Endometrium (tissue), 2 donors: ENCODE measurements around the gene MCM5.
"Not testable (repeated sequence)": the region's sequence is repeated elsewhere in the genome, so short reads cannot be mapped to it uniquely, and the experiment has no call there.

Source experiments
- FAIRE-seq: peaks from 2 replicates; lab custom pipeline; 2012; peaks lifted over from hg19 to GRCh38; lab: Jason Lieb, UNC
- donor health status: control.
- donor health status: control.

Gene MCM5

DNA sequence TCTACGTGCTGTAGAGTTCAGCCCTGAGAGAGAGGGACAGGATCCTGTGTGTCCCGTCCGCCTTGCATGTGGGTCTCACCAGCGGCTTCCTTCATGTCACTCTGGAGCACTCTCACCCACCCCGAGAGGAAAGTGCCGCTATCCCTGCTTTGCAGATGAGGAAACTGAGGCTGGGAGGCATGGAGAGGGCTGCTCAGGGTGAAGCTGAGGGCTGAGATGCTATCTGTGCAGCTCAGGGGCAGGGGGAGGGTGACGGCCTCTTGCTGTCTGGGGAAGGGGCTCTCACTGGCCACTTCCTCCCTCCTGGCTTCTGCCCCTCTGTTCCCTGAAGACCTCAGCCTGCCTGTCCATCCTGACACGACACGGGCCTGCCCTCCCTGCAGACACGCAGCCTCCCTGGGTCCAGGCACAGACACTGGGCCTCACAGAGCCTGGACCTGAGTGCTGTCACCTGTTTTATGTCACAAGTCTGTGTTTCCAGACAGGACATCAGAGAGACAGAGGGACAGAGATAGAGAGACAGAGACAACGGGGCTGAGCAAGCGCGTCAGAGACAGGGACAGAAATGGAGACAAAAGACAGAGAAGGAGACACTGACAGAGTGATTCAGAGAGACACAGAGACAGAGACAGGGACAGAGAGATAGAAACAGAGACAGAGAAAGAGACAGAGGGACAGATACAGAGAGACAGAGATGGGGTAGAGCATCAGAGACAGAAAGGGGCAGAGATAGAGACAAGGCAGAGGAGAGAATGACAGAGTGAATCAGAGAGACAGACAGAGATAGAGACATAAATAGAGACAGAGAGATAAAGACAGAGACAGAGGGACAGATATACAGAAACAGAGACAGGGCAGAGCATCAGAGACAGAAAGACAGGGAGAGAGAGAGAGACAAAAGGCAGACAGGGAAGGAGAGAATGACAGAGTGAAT is 53.1 kb downstream of the MCM5 start:
- FAIRE-seq = no peak

DNA sequence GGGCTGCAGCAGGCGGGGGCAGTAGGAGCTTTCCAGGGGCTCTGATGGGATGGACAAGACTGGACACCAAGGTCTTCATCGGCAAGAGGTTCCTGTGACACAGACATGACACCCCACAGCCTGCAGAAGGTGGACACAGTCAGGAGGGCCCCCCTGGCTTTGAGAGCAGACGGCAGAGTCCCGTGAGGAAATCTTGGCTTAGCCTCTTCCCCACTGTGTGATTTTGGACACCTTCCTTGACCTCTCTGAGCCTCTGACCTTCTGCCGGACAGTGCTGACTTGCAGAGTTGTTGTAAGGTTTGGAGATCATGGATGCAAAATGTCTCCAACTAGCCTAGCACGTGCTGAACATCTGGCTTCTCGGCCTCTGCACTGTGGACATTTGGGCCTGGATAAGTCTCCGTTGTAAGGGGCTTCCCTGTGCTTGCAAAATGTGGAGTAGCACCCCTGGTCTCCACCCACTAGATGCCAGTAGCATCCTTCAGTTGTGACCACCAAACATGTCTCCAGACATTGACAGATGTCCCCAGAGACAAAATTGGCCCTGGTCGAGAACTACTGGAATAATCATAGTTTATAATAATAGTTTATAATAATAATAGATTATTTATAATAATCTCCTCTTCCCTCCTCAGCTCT is 54.6 kb downstream of the MCM5 start:
- no peak for FAIRE-seq

DNA sequence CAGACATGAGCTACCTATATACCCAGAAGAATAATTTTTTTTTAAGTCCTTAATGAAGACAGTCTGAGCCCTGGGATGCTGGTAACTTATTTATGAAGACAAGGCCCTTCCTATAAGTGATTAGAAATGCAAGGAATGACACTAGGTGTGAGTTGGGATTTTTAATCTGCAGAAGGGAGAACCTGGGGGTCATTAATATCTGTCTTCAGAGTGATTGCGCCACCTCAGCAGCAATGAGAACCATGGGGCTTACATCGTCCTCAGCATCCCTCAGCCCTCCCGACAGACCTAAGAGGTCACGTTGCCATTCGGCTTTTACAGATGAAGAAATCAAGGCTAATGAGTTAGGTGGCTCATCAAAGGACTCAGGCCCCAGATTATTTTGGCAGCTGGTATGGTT is 55.6 kb downstream of the MCM5 start:
- FAIRE-seq = no peak

DNA sequence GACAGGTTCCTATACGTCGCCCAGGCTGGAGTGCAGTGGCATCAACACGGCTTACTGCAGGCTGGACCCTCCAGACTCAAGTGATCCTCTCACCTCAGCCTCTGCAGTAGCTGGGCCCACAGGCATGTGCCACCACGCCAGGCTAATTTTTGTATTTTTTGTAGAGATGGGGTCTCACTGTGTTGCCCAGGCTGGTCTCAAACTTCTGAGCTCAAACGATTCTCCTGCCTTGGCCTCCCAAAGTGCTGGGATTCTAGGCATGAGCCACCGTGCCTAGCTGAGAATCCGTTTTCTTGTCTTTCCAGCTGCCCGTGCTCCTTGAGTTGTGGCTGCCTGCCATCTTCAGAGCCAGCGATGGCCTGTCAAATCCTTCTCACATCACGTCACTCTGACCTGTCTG is 56.8 kb downstream of the MCM5 start:
- no peak for FAIRE-seq

DNA sequence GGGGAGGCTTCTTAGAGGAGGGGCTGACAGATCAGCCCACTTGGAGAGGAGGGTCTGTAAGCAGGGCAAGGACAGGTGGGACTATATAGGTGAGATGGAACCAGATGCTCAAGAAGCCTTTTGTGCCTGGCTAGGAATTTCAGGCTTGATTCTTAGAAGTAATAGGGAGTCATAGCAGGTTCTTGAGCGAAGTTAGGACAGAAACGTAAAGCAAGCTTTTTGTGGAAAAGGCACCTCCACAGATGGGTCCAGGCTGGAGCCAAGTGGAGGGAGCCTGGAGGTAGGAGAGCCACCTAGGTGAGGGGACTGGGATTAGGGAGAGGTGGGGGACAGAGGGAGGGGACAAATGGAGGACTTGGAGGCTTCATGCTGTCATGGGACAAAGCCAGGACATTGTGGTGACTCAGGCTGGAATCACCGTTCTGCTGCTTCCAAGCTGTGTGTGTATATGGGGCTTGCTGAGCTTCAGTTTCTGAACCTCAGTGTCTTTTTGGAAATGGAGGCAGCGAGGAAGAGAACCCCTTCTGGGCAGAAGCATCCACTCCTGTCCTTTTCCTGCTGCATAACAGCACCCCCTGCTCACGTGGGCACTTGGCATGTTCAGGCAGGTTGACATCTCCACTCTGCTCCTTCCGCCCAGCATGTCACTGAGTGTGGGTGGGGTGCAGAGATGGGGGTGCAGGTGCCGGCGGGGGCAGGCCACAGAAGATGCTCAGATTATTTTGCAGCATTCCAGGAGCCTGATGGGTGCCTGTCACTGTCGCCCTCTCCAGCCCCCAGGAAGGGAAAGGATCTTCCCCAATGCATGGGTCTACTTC is 58.0 kb downstream of the MCM5 start:
- FAIRE-seq = no peak

DNA sequence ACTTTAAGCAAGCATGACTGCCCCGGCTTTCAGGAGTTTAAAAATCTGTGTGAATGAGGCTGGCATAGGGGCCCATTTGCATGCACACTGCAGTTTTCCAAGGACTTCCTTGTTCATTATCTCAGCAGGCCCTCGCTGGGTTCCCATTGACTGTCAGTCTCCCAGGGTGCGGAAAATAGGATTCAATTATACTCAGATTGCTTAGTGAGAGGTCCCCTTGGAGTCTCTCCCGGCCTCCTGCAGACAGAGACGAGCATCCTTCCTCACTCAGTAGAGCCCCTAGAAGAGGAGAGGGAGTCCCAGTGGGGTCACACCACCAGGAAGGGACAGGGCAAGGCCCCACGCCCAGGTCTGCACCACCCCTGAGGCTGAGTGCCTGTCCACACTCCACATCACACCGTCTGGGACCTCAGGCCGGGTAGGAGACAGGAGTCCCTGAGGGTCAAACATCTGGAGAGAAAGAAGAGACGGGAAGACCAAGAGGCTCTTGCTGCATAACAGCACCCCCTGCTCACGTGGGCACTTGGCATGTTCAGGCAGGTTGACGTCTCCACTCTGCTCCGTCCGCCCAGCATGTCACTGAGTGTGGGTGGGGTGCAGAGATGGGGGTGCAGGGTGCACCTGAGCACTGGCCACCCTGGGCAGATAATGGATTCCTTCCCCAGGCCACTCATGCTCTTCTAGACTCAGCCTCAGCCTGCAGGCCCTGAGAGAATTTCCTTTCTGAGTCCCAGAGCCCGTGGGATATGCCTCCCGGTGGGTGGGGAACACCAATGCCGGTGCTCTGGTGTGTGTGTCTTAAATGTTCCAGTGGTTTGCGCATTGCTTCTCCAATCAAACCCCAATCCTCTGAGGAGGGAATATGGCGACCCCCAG is 58.8 kb downstream of the MCM5 start:
- FAIRE-seq = no peak

DNA sequence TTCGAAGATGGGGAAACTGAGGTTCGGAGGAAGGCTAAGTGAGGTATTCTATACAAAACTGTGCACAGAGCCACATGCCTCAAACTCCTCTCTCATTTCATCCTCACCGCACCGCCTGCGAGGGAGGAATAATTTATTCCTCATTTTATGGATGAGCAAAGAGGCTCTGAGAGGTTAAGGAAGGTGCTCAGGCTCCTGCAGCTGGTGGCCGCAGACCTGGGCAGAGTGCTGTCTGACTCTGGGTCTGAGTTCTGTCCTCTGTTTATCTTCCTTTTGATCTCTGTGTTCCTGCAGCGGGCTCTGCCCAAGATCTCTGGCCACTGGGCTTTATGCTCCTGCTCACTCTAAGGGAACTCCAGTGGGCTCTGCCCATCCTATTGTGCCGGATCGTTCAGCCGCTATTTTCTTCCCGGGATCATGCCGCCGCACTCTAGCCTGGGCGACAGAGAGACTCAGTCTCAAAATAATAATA is 59.5 kb downstream of the MCM5 start:
- no peak for FAIRE-seq

DNA sequence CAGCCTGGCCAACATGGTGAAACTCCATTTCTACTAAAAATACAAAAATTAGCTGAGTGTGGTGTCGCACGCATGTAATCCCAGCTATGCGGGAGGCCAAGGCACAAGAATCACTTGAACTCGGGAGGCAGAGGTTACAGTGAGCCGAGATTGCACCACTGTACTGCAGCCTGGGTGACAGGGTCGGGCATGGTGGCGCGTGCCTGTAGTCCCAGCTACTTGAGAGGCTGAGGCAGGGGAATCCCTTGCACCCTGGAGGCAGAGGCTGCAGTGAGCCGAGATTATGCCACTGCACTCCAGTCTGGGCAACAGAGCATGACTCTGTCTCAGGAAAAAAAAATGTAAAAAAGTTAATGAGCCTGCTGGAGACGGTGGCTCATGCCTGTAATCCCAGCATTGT is 60.0 kb downstream of the MCM5 start:
- FAIRE-seq = not testable (repeated sequence)

DNA sequence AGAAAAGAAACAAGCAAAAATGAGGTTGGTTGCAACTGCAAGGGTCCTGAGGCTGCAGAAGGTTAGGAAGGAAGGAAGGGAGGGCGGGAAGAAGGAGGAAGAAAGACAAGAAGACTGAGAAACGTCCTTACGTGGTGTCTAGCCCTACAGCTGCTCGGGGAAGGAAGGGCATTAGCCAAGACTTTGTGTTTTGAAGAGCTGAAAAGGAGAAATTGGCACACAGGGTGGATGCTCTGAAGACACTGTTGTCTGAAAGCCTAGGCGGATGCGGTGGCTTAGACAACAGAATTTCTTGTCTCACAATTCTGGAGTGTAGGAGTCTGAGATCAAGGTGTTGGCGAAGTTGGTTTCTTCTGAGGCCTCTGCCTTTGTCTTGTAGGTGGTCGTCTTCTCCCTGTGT is 60.7 kb downstream of the MCM5 start:
- no peak for FAIRE-seq

DNA sequence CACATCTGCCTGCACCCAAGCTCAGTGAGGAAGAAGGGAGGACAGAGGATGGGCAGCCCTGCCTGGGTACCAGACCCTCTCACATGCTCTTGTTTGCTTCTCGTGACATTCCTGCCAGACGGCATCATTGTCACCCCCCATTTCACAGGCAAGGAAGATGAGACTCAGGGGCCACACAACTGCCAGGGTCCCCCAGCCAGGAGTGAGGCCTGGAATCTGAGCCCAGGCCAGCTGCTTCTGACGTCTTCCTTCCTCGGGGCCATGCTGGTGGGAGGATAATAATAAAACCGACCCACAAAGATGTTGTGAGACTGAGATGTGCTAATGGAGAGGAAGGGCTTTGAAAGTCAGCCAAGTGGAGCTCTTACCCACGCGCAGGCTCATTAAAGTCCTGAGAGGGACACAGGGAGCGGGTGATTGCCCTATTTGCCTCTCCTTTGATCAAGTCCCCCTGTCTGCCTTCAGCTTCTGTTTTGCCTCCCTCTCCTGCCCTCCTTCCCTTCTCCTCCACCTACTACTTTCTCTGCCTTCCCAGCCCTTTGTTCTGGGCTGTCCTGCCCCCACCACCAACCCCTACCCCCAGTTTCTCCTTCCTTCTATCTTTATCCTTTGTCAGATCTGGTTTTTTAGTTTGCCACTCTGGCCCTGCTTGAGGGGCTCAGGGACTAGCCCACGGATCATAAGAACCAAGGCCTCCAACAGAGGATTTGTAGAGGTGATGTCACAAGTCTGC is 62.7 kb downstream of the MCM5 start:
- FAIRE-seq = no peak

DNA sequence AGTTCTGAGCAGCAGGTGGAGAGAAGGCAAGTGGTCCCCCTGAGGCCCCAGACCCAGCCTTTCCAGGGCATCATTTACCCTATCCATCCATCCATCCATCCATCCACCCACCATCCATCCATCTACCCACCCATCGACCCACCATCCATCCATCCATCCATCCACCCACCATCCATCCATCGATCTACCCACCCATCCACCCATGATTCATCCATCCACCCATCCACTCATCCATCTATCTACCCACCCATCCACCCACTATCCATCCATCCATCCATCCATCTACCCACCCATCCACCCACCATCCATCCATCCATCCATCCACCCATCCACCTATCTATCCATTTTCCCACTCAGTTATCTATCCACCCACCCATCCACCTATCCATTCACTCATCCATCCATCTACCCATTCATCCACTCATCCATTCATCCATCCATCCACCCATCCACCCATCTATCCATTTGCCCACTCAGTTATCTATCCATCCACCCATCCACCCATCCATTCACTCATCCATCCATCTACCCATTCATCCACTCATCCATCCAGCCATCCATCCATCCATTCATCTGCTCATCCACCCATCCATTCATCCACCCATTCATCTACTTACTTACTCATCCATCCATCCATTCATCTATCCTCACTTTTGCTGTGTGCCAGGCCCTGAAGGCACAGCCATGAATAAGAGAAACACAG is 63.4 kb downstream of the MCM5 start:
- FAIRE-seq = no peak

DNA sequence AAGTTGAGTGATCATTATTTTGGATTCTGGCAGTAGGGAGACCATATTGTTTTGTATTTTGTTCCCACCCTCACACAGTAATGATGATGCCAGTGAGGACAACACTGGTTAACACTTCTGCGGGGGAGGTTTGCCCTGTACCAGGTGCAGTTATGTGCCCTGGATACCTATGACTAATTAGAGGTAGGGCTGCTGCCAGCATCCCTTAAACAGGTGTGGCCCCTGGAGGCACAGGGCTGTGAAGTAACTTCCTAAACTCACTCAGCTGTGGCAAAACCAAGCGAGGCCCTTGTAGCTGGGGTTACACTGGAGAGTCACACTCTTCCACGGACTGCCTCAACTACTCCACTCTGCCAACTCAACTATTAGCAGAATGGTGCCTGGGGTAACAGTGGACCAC is 64.5 kb downstream of the MCM5 start:
- FAIRE-seq = no peak

DNA sequence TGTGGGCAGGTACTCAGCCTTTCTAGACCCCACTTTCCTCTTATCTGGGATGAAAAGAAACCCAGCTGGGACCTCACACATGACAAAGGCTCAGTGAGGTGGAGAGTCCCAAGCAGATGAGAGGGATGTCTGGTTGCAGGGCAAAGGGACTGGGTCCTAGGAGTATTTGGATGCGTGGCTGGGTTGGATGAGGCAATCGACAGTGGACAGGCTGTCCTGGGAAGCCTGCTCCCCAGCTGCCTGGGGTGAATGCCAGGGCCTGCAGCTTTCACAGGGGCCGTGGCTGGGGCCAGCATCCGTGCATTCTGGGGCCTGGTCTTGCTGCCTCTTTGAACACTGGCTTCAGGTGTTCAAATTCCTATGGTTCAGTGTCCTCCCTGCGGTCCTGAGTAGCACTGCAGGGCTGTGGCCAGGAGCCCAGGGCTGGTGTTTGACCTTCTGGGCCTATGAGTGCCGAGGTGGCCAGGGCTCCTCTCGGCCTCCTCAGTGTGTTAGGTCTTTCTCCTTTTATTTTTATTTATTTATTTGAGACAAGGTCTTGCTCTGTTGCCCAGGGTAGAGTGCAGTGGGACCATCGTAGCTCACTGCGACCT is 65.3 kb downstream of the MCM5 start:
- FAIRE-seq = no peak

DNA sequence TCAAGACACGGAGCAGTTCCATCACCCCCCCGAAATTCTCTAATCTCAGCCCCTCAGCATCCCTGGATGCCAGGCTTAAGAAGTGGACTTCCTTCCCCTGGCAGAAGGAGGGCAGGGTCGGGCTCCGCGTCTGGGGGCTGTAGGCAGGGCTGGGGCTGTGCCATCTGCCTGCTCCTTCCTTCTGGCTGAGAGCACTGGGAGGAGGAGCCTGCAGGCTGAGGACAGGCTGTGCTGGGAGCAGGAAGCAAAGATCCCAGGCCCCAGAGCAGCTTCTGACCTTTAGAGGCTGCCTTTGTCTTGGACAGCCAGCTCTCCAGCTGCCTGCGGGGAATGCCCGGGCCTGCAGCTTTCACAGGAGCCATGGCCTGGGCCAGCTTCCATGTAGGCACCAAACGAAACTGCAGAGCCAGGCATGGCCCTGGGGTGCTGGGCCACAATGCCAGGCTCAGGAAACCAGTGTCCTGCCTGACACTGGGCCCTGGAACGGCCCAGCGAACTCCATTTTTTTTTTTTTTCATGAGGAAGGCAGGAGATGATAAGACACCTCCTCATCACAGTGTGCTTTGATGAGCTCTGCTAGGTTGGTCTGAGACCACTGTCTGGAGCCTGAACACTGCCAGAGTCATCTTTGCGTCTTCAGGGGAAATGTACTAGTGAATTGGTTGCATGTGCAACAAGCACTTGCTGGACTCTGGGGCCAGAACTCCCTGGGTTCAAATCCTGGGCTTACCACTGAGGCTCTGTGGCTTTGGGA is 67.9 kb downstream of the MCM5 start:
- no peak for FAIRE-seq

DNA sequence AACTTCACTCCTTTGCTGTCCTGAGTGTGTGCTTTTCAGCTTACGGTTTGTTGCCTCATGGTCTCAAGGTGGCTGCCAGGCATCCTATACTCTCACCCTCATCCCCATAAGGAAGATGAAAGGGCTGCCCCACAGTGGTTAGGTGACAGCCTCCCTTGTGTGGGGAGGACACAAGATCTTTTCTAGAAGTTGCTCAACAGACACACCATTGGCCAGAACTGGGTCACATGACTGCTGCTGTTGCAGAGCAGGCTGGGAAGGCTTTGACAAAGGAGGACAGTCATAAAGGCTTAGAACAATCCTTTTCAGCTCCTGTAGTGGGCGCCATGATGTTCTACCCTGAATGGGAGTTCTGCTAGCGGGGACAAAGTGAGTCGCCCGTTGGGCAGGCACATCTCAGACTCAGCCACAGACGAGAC is 71.0 kb downstream of the MCM5 start:
- FAIRE-seq = no peak

DNA sequence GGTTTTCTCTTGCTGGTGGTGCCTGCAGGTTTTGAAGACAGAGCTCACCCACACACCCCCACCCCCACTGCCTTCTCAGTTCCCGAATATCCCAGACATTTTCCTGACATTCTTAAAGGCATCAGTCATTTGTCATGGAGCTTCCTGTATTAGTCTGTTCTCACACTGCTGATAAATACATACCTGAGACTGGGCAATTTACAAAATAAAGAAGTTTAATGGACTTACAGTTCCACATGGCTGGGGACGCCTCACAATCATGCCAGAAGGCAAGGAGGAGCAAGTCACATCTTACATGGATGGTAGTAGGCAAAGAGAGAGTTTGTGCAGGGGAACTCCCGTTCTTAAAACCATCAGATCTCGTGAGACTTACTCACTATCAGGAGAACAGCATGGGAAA is 71.6 kb downstream of the MCM5 start:
- FAIRE-seq = not testable (repeated sequence)

DNA sequence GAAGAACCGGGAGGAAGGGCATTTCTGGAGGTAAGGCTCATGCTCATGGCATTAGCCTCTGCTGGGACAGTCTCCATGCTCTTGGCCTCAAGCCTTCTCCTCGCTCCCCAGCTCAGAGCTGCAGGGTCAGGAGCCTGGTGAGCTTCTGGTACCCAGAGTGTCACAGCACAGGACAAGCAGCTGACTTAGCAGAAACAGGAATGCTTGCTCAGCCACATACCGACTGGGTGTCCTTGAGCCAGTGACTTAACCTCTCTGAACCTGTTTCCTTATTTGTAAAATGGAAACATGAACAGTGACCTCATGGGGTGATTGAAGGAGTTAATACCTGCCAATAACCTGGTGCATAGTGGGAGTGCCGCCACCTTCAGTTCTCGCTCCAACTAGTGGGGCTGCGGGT is 72.5 kb downstream of the MCM5 start:
- no peak for FAIRE-seq

DNA sequence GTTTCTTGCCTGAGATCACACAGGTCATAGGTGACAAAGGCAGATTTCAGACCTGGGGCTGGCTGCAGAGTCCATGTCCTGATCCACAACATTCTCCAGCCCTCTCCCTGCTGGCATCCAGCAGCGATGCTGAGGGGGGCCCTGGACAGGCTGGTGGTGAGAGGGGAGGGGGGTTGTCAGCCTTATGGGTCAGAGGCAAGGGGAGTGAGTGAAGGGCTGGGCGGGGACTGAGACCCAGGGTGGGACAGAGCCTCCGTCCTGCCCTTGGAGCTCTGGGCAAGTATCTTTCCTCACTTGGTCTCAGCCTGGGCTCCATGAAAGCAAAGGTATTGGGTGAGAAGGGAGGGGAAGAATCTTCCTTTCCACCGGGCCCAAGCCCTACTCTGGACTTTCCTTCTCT is 74.0 kb downstream of the MCM5 start:
- no peak for FAIRE-seq
